Memory B cell (primary cell): Measurements from ENCODE around the gene FAM229A.

Experiments
- ATAC-seq: fragments of 150-1000 bp; cut with Tn5 transposase; 2 replicates; pipeline ENCODE4 v1.10.0; 2021; ENCODE audit warnings: low read depth, mild to moderate bottlenecking, moderate library complexity
- DNase-seq, 2 donors: peaks; one replicate each; pipeline ENCODE4 v3.0.0; 2022; ENCODE audit warnings: low spot score in 2 of 2
- H3K27ac Mint-ChIP-seq: one replicate; pipeline ENCODE4 v1.8.0; 2022; ENCODE audit warnings: mild to moderate bottlenecking, moderate library complexity, mixed read lengths
- H3K27me3 Mint-ChIP-seq: one replicate; pipeline ENCODE4 v1.8.0; 2022; ENCODE audit warnings: mixed read lengths
- H3K36me3 Mint-ChIP-seq: one replicate; pipeline ENCODE4 v1.8.0; 2022; ENCODE audit warnings: mild to moderate bottlenecking, mixed read lengths
- H3K4me1 Mint-ChIP-seq: one replicate; pipeline ENCODE4 v1.8.0; 2022; ENCODE audit warnings: mixed read lengths
- H3K4me3 Mint-ChIP-seq: one replicate; pipeline ENCODE4 v1.8.0; 2022; ENCODE audit warnings: mild to moderate bottlenecking, moderate library complexity, mixed read lengths
- H3K9me3 Mint-ChIP-seq: one replicate; pipeline ENCODE4 v1.8.0; 2022; ENCODE audit warnings: mixed read lengths

FAM229A gene

DNA sequence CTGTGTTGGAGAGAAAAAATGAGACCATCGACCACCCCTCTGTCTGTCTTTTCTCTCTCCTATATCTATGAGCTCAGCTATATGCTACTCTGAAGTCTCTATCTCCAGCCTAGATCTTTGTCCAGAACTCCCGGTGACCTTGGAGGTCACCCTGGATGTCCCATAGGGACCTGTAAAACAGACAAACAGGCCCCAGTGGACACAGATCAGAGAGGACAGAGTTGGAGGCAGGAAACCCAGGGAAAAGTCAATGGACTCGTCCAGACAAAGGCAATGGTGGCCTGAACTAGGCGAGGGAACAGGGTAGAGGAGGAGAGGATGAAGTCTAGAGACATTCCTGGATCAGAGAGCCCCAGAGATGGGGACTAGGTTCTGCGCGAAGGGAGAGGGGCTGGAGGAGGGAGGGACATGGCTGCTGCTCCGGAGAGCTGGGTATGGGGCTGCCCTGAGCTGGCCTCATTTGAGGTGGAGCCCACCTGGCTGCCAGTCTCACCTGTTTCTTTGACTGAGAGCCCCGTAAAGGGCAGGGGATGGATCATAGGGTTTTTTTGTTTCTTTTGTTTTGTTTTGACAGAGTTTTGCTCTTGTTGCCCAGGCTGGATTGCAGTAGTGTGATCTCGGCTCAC, 15.6 kb downstream of the FAM229A start:
- Mint-ChIP-seq H3K27ac (no peak overlapping the region), H3K4me3 (no peak overlapping the region), H3K36me3 (no peaks in the 10 kb centered on the region), H3K4me1 (peaks cover 6% of the 10 kb centered on the region), H3K27me3 (no peaks in the 10 kb centered on the region), H3K9me3 (no peaks in the 10 kb centered on the region)
- ATAC-seq: no peak
- DNase-seq: no peak

DNA sequence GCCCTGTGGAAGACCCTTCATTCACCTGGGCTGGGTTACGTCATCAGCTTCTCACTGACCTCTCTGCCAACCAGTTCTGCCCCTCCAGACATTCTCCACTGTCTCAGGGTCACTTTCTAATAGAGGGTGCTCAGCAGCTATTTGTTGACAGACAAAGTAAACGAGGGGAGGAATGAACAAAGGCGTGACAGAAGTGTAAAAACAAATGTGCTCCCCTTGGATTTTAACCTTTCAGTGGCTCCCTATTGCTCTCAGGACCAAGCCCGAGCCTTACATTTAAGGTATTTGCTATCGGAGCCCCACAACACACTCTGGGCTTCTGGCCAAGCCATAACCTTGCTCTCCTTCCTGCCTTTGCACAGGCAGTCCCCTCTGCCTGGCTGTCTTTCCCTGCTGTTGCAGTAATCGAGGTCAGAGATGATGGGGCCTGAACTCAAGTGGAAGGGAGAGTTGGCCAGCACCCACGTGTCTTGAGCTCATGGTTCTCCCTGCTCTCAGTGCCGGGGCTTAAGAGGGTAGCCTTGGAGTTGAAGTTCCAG, 16.9 kb downstream of the FAM229A start:
- peaks cover 6% of the 10 kb centered on the region for H3K4me1 Mint-ChIP-seq
- DNase-seq (no peak), ATAC-seq (no peak)
- no peak overlapping the region for H3K27ac Mint-ChIP-seq
- H3K4me3 Mint-ChIP-seq: no peak overlapping the region
- no peaks in the 10 kb centered on the region for H3K9me3 Mint-ChIP-seq
- no peaks in the 10 kb centered on the region for H3K36me3 Mint-ChIP-seq
- no peaks in the 10 kb centered on the region for H3K27me3 Mint-ChIP-seq

DNA sequence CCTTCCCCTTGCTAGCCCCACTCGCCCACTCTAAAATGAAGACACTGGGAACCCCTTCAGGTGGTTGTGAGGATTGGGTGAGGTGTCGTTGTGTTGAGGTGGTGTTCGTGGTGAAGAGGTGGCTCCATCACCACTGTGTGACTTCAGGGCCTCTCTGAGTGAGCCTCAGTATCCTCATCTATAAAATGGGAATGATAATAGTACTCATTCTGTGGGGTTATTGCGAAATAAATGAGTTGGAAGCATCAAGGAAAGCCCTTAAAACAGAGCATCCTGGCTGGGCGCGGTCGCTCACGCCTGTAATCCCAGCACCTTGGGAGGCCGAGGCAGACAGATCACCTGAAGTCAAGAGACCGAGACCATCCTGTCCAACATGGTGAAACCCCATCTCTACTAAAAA, 19.6 kb downstream of the FAM229A start:
- Mint-ChIP-seq H3K4me3 (no peak overlapping the region), H3K27ac (no peak overlapping the region), H3K9me3 (no peaks in the 10 kb centered on the region), H3K27me3 (no peaks in the 10 kb centered on the region), H3K4me1 (peaks cover 20% of the 10 kb centered on the region), H3K36me3 (no peaks in the 10 kb centered on the region)
- ATAC-seq: no peak
- DNase-seq: no peak

DNA sequence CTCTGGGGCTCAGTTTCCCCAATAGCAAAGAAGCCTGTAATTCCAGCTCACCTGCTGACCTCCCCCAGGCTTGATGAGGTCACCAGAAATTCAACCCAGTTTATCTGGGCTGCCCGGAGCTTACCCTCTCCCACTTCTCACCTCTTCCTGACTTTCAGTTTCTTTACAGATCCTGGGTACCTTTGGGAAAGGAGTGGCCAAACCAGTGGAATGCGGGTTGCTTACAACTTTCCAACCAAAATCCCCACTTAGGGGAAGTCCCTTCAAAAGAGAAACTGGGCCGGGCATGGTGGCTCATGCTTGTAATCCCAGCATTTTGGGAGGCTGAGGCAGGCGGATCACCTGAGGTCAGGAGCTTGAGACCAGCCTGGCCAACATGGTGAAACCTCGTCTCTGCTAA, 20.3 kb downstream of the FAM229A start:
- Mint-ChIP-seq H3K4me3 (no peak overlapping the region), H3K36me3 (no peaks in the 10 kb centered on the region), H3K9me3 (no peaks in the 10 kb centered on the region), H3K27ac (no peak overlapping the region), H3K27me3 (no peaks in the 10 kb centered on the region), H3K4me1 (peaks cover 22% of the 10 kb centered on the region)
- DNase-seq (no peak), ATAC-seq (no peak)

DNA sequence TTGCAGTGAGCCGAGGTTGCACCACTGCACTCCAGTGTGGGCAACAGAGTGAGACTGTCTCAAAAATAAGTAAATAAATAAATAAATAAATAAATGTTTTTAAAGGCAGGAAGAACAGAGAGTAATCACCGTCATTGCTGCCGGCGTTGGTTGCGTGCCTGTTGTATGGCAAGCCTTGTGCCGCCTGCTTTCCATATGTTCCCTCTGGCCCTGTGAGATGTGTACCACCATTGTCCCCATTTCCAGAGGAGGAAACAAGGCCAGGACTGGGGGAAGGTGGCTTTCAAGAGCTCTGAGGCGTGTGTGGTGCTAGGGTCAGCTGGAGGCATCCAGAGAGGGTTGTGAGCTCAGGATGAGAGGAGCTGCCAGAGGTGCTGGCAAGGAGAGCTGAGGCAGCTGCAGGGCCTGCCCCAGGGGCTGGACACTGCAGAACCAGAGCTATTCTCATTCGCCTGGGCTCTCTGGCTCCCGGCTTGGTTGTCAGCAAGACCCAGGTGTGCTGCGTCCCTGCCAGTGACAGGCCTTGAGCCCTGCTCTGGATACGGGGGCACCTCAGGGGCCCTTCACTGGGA, 21.0 kb downstream of the FAM229A start:
- Mint-ChIP-seq H3K4me3 (no peak overlapping the region), H3K4me1 (peaks cover 25% of the 10 kb centered on the region), H3K27me3 (no peaks in the 10 kb centered on the region), H3K27ac (no peak overlapping the region), H3K9me3 (no peaks in the 10 kb centered on the region), H3K36me3 (no peaks in the 10 kb centered on the region)
- ATAC-seq (no peak), DNase-seq (no peak)

DNA sequence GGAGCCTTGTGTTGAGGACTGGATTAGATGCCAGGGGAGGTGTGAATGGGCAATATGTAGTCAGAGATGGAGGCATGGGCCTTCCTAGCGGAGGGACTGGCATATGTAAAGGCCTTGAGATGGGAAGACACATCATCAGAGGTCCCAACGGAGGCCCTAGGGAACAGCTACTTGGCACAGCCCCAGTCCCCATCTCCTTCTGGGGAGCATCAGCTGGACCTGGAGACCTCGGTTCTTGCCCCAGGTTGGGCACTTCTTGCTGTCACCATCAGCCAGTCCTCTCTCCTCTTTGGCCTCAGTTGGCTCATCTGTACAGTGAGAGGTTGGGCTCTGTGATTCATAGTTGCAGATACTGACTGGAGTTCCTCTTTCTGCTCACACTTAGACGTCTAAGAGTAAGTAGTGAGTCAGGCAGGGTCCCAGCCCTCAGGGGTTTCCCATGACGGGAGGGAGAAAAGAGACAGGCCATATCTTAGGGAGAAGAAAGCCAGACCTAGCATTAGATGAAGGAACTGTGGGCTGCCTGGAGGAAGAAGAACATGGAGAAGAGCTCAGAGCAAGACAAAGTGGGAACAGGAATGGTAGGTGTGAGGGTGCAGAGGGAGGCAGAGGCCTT, 22.8 kb downstream of the FAM229A start:
- Mint-ChIP-seq H3K36me3 (no peaks in the 10 kb centered on the region), H3K4me3 (no peak overlapping the region), H3K27me3 (no peaks in the 10 kb centered on the region), H3K4me1 (peaks cover 32% of the 10 kb centered on the region), H3K27ac (peak overlapping the region; percentile 0), H3K9me3 (no peaks in the 10 kb centered on the region)
- DNase-seq (no peak), ATAC-seq (peak; percentile 12)

DNA sequence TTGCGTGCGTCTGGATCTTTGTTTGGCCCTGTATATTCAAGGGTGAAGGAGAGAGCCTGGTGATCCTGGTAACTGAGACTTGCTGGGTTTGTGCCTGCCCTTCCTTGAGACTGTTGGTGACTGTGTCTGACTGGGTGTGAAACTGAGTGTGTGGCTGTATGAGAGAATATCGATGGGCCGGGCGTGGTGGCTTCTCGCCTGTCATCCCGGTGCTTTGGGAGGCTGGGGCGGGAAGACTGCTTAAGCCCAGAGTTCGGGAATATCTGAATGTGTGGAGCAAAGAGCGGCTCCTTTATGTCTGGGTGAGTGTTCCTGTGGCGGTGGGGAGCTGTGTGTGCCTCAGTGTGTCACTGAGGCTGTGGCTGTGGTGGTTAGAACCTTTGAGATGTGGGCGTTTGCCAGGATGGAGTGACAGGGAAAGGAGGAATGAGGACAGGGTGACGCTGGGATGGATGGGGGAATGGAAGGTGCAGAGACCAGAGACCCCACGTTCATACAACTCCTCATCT, 23.6 kb downstream of the FAM229A start:
- no peak for DNase-seq
- Mint-ChIP-seq H3K36me3 (no peaks in the 10 kb centered on the region), H3K4me1 (peaks cover 38% of the 10 kb centered on the region), H3K27ac (peak overlapping the region; percentile 62), H3K27me3 (no peaks in the 10 kb centered on the region), H3K9me3 (no peaks in the 10 kb centered on the region), H3K4me3 (peak overlapping the region; percentile 47)
- ATAC-seq: no peak

DNA sequence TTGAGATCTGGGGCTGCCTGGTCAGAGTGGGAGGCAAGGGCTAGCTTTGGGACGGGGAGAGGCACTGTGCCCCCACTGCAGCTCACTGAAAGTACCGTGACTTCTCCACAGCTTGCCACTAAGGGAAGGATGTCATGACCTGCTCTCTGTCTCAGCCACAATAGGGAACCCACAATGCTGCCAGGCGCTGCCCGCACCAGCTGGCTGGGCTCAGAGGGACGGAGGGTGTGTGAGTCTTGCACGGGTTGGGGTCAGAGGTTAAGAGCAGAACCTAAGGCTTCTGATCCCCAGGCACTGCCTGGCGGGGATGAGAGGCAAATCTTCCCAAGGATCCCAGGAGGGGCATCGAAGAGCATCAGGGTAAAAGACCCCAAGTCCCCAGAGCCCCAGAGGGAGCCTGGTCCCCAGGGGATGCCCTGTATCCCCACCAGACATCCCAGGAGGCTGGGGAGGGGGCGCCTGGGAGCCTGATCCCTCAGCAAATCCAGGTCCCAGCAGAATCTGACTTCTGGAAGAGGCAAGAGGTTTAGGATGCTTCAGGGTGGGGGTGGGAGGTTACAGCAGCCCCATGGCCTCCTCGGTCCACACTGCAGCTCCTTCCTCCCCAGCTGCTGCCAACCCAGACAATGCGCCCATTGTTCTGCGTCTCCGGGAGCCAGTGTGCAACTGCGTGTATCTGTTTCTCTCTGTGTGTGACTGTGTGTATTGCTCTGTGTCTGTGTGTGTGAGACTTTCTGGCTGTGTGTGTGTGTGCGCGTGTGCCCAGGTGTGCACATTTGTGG, 24.2 kb downstream of the FAM229A start:
- ATAC-seq: peak; percentile 19
- H3K36me3 Mint-ChIP-seq: peaks cover 2% of the 10 kb centered on the region
- H3K27ac Mint-ChIP-seq: peak overlapping the region; percentile 64
- no peaks in the 10 kb centered on the region for H3K27me3 Mint-ChIP-seq
- H3K4me1 Mint-ChIP-seq: peaks cover 42% of the 10 kb centered on the region
- no peaks in the 10 kb centered on the region for H3K9me3 Mint-ChIP-seq
- H3K4me3 Mint-ChIP-seq: peak overlapping the region; percentile 79
- no peak for DNase-seq

DNA sequence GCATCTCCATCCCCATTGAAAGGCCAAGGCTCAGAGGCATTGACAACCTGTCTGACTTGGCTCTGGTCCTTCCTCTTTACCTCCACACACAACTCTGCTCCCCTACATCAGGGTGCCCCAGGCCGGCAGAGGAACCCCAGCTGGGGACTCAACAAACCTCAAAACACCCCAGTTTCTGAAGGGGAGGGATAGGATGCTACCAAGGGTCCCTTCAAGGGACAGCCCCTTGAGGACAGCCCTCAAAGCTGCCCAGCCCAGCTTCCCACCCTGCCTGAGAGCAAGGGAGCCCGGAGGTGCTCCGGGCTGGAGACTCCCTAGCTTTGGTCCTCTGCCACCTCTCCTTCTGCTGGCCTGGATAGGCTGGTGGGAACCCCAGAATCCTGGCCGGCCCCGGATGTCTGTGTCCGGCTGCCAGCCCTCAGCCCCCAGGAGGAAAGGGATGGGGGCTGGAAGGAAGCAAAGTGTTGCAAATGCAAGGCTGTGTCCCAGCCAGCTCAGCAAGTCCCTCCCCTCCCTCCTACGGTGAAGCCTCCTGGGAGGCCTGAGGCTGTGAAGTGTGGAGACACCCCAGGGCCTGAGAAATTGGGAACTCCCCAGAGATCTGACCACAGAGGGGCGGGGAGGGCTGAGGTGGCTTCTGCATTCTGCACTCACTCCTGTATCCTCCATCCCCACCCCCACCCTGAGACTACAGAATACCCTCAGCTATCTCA, 25.2 kb downstream of the FAM229A start:
- Mint-ChIP-seq H3K4me1 (peaks cover 38% of the 10 kb centered on the region), H3K27me3 (no peaks in the 10 kb centered on the region), H3K9me3 (no peaks in the 10 kb centered on the region), H3K27ac (peak overlapping the region; percentile 64), H3K4me3 (peak overlapping the region; percentile 79), H3K36me3 (peaks cover 2% of the 10 kb centered on the region)
- DNase-seq: peak; percentile 62 to 63
- ATAC-seq: peak; percentile 61

DNA sequence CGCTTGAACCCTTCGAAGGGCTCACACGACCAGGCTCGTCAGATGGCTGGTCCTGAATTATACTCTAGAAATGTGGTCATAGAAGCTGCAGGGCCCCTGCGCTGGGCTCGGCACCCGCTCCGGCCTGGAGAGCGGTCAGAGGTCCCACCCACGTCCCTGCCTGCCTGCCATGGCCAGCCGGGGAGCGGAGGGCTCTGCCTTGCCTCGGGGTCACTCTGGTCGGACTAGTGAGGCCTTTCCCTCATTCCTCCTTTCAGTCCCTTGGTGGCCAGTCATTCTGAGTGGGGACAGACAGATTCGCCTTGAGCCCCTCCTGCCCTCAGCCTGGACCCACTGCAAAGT, 25.7 kb downstream of the FAM229A start:
- Mint-ChIP-seq H3K4me1 (peaks cover 38% of the 10 kb centered on the region), H3K4me3 (peak overlapping the region; percentile 79), H3K9me3 (no peaks in the 10 kb centered on the region), H3K36me3 (peaks cover 8% of the 10 kb centered on the region), H3K27me3 (no peaks in the 10 kb centered on the region), H3K27ac (peak overlapping the region; percentile 64)
- DNase-seq (peak in 1 of 2 donors; percentile 47), ATAC-seq (no peak)

DNA sequence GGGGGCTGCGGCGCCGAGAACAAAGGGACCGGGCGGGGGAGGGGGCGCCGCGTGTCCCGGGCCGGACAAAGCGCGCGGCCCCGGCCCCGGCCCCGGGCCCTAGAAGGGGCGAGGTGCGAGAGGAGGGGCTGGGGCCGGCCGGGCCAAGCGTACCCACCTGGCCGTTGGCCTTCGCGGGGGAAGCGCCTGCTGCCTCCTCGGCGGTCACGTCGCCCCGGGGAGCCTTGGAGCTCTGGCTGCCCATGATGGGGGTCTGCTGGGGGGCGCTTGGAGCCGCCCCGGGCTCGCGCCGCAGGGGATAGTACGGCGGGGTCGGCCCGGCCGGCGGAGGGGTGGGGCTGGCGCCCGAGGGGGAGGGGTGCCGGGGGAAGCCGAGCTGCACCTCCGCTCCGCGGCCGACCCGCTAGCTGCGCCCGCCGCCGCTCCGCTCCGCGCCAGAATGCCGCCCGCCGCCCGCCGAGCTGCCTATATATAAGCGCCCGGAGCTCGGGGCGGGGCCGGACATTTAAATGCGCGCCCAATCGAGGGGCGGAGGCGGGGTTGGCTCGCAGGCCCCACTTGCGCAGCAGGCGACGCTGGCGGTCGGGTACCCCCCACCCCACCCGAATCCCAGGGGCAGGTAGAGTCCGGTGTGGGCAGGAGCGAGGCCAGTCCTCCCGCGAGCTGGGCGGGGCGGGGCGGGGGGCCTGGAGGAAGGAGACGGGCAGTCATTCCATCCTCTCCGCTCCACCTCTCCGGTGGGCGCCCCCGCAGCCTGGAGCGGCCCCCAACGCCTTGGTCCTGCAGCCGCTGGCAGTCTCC, 26.3 kb downstream of the FAM229A start, which contains the start of gene MARCKSL1:
Gene MARCKSL1, minus strand, starts transcription at position 444 of the 801 bp plus-strand sequence. Its CDS starts 200 bp downstream, at position 244.
- peak; percentile 93 to 95 for DNase-seq
- H3K36me3 Mint-ChIP-seq: peaks cover 12% of the 10 kb centered on the region
- H3K9me3 Mint-ChIP-seq: no peaks in the 10 kb centered on the region
- ATAC-seq: peak; percentile 52
- H3K27ac Mint-ChIP-seq: peak within 1 kb of the TSS; percentile 79
- H3K4me3 Mint-ChIP-seq: peak within 1 kb of the TSS; percentile 85
- H3K4me1 Mint-ChIP-seq: peaks cover 38% of the 10 kb centered on the region
- no peaks in the 10 kb centered on the region for H3K27me3 Mint-ChIP-seq

DNA sequence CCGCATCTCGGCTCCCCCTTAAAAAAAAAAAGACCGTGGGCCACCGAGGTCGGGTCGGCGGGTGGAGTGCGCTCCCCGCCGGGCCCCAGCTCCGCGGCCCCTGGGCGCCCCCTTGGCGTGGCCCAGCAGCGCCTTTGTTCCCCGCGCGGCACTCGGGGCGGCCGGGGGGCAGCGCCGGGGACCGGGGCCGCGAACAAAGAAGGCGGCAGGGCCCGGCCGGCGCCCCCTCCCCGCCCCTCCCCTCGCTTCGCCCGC, 26.8 kb downstream of the FAM229A start:
- Mint-ChIP-seq H3K9me3 (no peaks in the 10 kb centered on the region), H3K36me3 (peaks cover 16% of the 10 kb centered on the region), H3K27me3 (no peaks in the 10 kb centered on the region), H3K4me1 (peaks cover 38% of the 10 kb centered on the region), H3K4me3 (peak overlapping the region; percentile 85), H3K27ac (no peak overlapping the region)
- DNase-seq (no peak), ATAC-seq (peak; percentile 4)
